ENCODE measurements around the gene IFT81.
"Not testable (repeated sequence)": the region's sequence is repeated elsewhere in the genome, so short reads cannot be mapped to it uniquely, and the experiment has no call there.

The IFT81 gene

GRCh38 chr12:110203546-110203945 is 79.4 kb downstream of the IFT81 start:
- no peak overlapping the region for H3K4me3 ChIP-seq (ENCODE audit: insufficient read depth, low read length, poor library complexity, severe bottlenecking)
- H3K36me3 ChIP-seq (ENCODE audit: low read length) = no peaks in the 10 kb centered on the region
- TF ChIP-seq EZH2phosphoT487 (conservative IDR thresholded peaks at IDR 0.05; ENCODE audit: low read length) (no peak), CTCF (IDR thresholded peaks at IDR 0.05; ENCODE audit: insufficient read depth, low read length, poor library complexity, severe bottlenecking) (no peak)
- no peaks in the 10 kb centered on the region for H4K20me1 ChIP-seq (ENCODE audit: low read depth, low read length)
- H3K27ac ChIP-seq (ENCODE audit: low read depth, low read length) = no peak overlapping the region
- no peaks in the 10 kb centered on the region for H3K9me3 ChIP-seq (ENCODE audit: insufficient read depth, low read length)
- H3K9me2 ChIP-seq (replicated peaks; ENCODE audit: insufficient read depth, low read length) = no peaks in the 10 kb centered on the region
- H3K79me2 ChIP-seq (ENCODE audit: insufficient read depth, low read length) = no peaks in the 10 kb centered on the region
- H3K9ac ChIP-seq (ENCODE audit: low read length) = no peak overlapping the region
- no peak overlapping the region for H3K4me2 ChIP-seq (ENCODE audit: low read depth, low read length, poor library complexity, severe bottlenecking)
- no peaks in the 10 kb centered on the region for H3F3A ChIP-seq (ENCODE audit: insufficient read depth)
- no peaks in the 10 kb centered on the region for H3K27me3 ChIP-seq (ENCODE audit: low read length)
- no peak overlapping the region for H2AFZ ChIP-seq (ENCODE audit: low read depth, low read length, severe bottlenecking)

- H3K27ac ChIP-seq (ENCODE audit: low read depth, low read length) = no peak overlapping the region
- no peaks in the 10 kb centered on the region for H3K79me2 ChIP-seq (ENCODE audit: insufficient read depth, low read length)
- no peaks in the 10 kb centered on the region for H3K27me3 ChIP-seq (ENCODE audit: low read length)
- TF ChIP-seq CTCF (IDR thresholded peaks at IDR 0.05; ENCODE audit: insufficient read depth, low read length, poor library complexity, severe bottlenecking) (no peak), EZH2phosphoT487 (conservative IDR thresholded peaks at IDR 0.05; ENCODE audit: low read length) (no peak)
- no peak overlapping the region for H3K4me2 ChIP-seq (ENCODE audit: low read depth, low read length, poor library complexity, severe bottlenecking)
- no peak overlapping the region for H2AFZ ChIP-seq (ENCODE audit: low read depth, low read length, severe bottlenecking)
- no peak overlapping the region for H3K9ac ChIP-seq (ENCODE audit: low read length)
- no peaks in the 10 kb centered on the region for H4K20me1 ChIP-seq (ENCODE audit: low read depth, low read length)
- no peaks in the 10 kb centered on the region for H3F3A ChIP-seq (ENCODE audit: insufficient read depth)
- H3K4me3 ChIP-seq (ENCODE audit: insufficient read depth, low read length, poor library complexity, severe bottlenecking) = no peak overlapping the region
- no peaks in the 10 kb centered on the region for H3K36me3 ChIP-seq (ENCODE audit: low read length)
- no peaks in the 10 kb centered on the region for H3K9me3 ChIP-seq (ENCODE audit: insufficient read depth, low read length)
- no peaks in the 10 kb centered on the region for H3K9me2 ChIP-seq (replicated peaks; ENCODE audit: insufficient read depth, low read length)
Observed at GRCh38 chr12:110205931-110206330, 81.8 kb downstream of the IFT81 start.

GRCh38 chr12:110211639-110212536 is 87.7 kb downstream of the IFT81 start:
- H3K27me3 ChIP-seq (ENCODE audit: low read length); H3K79me2 ChIP-seq (ENCODE audit: insufficient read depth, low read length); H3K4me2 ChIP-seq (ENCODE audit: low read depth, low read length, poor library complexity, severe bottlenecking); H3K36me3 ChIP-seq (ENCODE audit: low read length); H2AFZ ChIP-seq (ENCODE audit: low read depth, low read length, severe bottlenecking); H3K9me2 ChIP-seq (replicated peaks; ENCODE audit: insufficient read depth, low read length); H3F3A ChIP-seq (ENCODE audit: insufficient read depth); H3K9ac ChIP-seq (ENCODE audit: low read length); H4K20me1 ChIP-seq (ENCODE audit: low read depth, low read length); H3K4me3 ChIP-seq (ENCODE audit: insufficient read depth, low read length, poor library complexity, severe bottlenecking); H3K9me3 ChIP-seq (ENCODE audit: insufficient read depth, low read length); H3K27ac ChIP-seq (ENCODE audit: low read depth, low read length): not testable (repeated sequence)

GRCh38 chr12:110217996-110218674 is 94.0 kb downstream of the IFT81 start:
- H3K9me3 ChIP-seq (ENCODE audit: insufficient read depth, low read length) = no peaks in the 10 kb centered on the region
- H4K20me1 ChIP-seq (ENCODE audit: low read depth, low read length) = no peaks in the 10 kb centered on the region
- no peak overlapping the region for H3K27ac ChIP-seq (ENCODE audit: low read depth, low read length)
- H3K4me3 ChIP-seq (ENCODE audit: insufficient read depth, low read length, poor library complexity, severe bottlenecking) = no peak overlapping the region
- H3K79me2 ChIP-seq (ENCODE audit: insufficient read depth, low read length) = no peaks in the 10 kb centered on the region
- H3K9me2 ChIP-seq (replicated peaks; ENCODE audit: insufficient read depth, low read length) = no peaks in the 10 kb centered on the region
- no peaks in the 10 kb centered on the region for H3K27me3 ChIP-seq (ENCODE audit: low read length)
- no peaks in the 10 kb centered on the region; the same call in 1 of the 2 replicates for H3F3A ChIP-seq (ENCODE audit: insufficient read depth)
- H3K9ac ChIP-seq (ENCODE audit: low read length) = no peak overlapping the region
- no peaks in the 10 kb centered on the region for H3K36me3 ChIP-seq (ENCODE audit: low read length)
- H3K4me2 ChIP-seq (ENCODE audit: low read depth, low read length, poor library complexity, severe bottlenecking) = no peak overlapping the region
- TF ChIP-seq CTCF (IDR thresholded peaks at IDR 0.05; ENCODE audit: insufficient read depth, low read length, poor library complexity, severe bottlenecking) = no peak
- TF ChIP-seq EZH2phosphoT487 (conservative IDR thresholded peaks at IDR 0.05; ENCODE audit: low read length) = no peak
- no peak overlapping the region for H2AFZ ChIP-seq (ENCODE audit: low read depth, low read length, severe bottlenecking)
